ENCODE results near the gene CCNA2. TPM values are rescaled to one million over a fixed set of nuclear protein-coding genes. Genes with fewer than 3 reads are reported as not detected.

Gene CCNA2
- total RNA-seq, 1 experiment from 2014 or later = 59.1 TPM

DNA sequence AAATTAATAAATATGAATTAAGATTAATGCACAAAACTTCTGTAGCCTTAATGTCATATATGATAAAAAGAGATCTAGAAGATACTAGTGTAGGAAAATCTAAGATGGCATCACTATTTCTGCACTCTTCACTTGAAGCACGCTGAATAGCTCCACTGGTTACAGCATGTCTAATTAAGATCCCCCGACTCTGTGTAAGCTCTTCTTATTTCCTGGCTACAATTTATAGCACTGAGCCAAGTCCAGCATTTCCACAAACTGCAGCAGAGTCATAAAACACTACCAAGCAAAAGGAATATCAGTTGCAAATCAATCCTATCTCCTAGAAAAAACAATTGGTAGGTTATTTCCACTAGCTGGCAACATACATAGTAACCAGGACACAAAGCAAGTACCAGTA, 1.3 kb upstream of the CCNA2 start:
- H3K4me2 ChIP-seq (ENCODE audit: low read length) = no peak overlapping the region
- H4K20me1 ChIP-seq (ENCODE audit: low read length) = 0 out of 2 replicates have a peak, but pooled peaks cover 5% of the 10 kb centered on the region
- H3K9me3 ChIP-seq (ENCODE audit: low read length) = no peaks in the 10 kb centered on the region
- intact Hi-C loops (cut with micrococcal nuclease) = no loop called here
- no peak overlapping the region for H2AFZ ChIP-seq (ENCODE audit: low read length)
- POLR2A ChIA-PET (ENCODE audit: unreplicated experiment) = interaction anchor here (0.5 to 0.6 kb wide), 2 partner anchors 12 to 1098 kb away, joined by 4 read pairs; a partner anchor contains a TSS
- CTCF ChIA-PET = no interaction called here
- H3K9me2 ChIP-seq (replicated peaks; ENCODE audit: low read length) = no peaks in the 10 kb centered on the region
- peaks cover 36% of the 10 kb centered on the region for H3K79me2 ChIP-seq (ENCODE audit: low read length)
- no peak overlapping the region for H3K9ac ChIP-seq (ENCODE audit: low read length)
- ATAC-seq (no peak), DNase-seq (no peak)
- no peaks in the 10 kb centered on the region for H3F3A ChIP-seq (ENCODE audit: low read length, unreplicated experiment)
- no peak for TF ChIP-seq EZH2phosphoT487 (IDR thresholded peaks at IDR 0.05; ENCODE audit: borderline replicate concordance, low read length)
- no peak for TF ChIP-seq EZH2 (IDR thresholded peaks at IDR 0.05; ENCODE audit: low read length, unreplicated experiment)
- TF ChIP-seq, protein P1, sequence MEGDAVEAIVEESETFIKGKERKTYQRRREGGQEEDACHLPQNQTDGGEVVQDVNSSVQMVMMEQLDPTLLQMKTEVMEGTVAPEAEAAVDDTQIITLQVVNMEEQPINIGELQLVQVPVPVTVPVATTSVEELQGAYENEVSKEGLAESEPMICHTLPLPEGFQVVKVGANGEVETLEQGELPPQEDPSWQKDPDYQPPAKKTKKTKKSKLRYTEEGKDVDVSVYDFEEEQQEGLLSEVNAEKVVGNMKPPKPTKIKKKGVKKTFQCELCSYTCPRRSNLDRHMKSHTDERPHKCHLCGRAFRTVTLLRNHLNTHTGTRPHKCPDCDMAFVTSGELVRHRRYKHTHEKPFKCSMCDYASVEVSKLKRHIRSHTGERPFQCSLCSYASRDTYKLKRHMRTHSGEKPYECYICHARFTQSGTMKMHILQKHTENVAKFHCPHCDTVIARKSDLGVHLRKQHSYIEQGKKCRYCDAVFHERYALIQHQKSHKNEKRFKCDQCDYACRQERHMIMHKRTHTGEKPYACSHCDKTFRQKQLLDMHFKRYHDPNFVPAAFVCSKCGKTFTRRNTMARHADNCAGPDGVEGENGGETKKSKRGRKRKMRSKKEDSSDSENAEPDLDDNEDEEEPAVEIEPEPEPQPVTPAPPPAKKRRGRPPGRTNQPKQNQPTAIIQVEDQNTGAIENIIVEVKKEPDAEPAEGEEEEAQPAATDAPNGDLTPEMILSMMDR (conservative IDR thresholded peaks at IDR 0.05; ENCODE audit: low read depth, low read length) = no peak
- H3K27ac ChIP-seq (ENCODE audit: low read length) = no peak overlapping the region
- no peaks in the 10 kb centered on the region for H3K27me3 ChIP-seq (ENCODE audit: low read length)
- no TSS peak for BruUV-seq (replicated peaks)
- H3K4me1 ChIP-seq (ENCODE audit: insufficient read depth, low read length) = peaks cover 16% of the 10 kb centered on the region
- H3K4me3 ChIP-seq (ENCODE audit: low read length) = no peak overlapping the region
- H3K36me3 ChIP-seq (ENCODE audit: low read depth, low read length) = peaks cover 22% of the 10 kb centered on the region

GRCh38 chr4:121824171-121824527, 466 bp upstream of the CCNA2 start:
- H2AFZ ChIP-seq (ENCODE audit: low read length) = peak overlapping the region; percentile 96
- ATAC-seq = no peak
- BruUV-seq (replicated peaks) = TSS peak; percentile 86
- H3F3A ChIP-seq (ENCODE audit: low read length, unreplicated experiment) = no peaks in the 10 kb centered on the region
- CTCF ChIA-PET = no interaction called here
- H3K36me3 ChIP-seq (ENCODE audit: low read depth, low read length) = peaks cover 28% of the 10 kb centered on the region
- peak overlapping the region; percentile 88 for H3K9ac ChIP-seq (ENCODE audit: low read length)
- H4K20me1 ChIP-seq (ENCODE audit: low read length) = 0 out of 2 replicates have a peak, but pooled peaks cover 5% of the 10 kb centered on the region
- no peak for DNase-seq
- peak overlapping the region; percentile 94 for H3K4me2 ChIP-seq (ENCODE audit: low read length)
- intact Hi-C loops (cut with micrococcal nuclease) = no loop called here
- 0 out of 2 replicates have a peak overlapping the region, but pooled peaks have one; percentile 21 for H3K27ac ChIP-seq (ENCODE audit: low read length)
- peaks cover 16% of the 10 kb centered on the region for H3K4me1 ChIP-seq (ENCODE audit: insufficient read depth, low read length)
- peak overlapping the region; percentile 92 for H3K4me3 ChIP-seq (ENCODE audit: low read length)
- POLR2A ChIA-PET (ENCODE audit: unreplicated experiment) = interaction anchor here (0.8 kb wide), 1 partner anchor 23 kb away, joined by 5 read pairs; the partner anchor contains the start of gene EXOSC9
- H3K79me2 ChIP-seq (ENCODE audit: low read length) = peaks cover 42% of the 10 kb centered on the region
- H3K9me3 ChIP-seq (ENCODE audit: low read length) = no peaks in the 10 kb centered on the region
- no peaks in the 10 kb centered on the region for H3K27me3 ChIP-seq (ENCODE audit: low read length)
- H3K9me2 ChIP-seq (replicated peaks; ENCODE audit: low read length) = no peaks in the 10 kb centered on the region
- TF ChIP-seq, protein P1 (conservative IDR thresholded peaks at IDR 0.05; ENCODE audit: low read depth, low read length) = 0 out of 2 replicates have a peak, but pooled peaks have one; percentile 12
- no peak for TF ChIP-seq EZH2phosphoT487 (IDR thresholded peaks at IDR 0.05; ENCODE audit: borderline replicate concordance, low read length)

GRCh38 chr4:121822796-121823504, 733 bp downstream of the CCNA2 start:
- 0 out of 2 replicates have a peak, but pooled peaks cover 5% of the 10 kb centered on the region for H4K20me1 ChIP-seq (ENCODE audit: low read length)
- TF ChIP-seq EZH2 (IDR thresholded peaks at IDR 0.05; ENCODE audit: low read length, unreplicated experiment) (no peak), EZH2phosphoT487 (IDR thresholded peaks at IDR 0.05; ENCODE audit: borderline replicate concordance, low read length) (no peak)
- TF ChIP-seq, protein P1 (conservative IDR thresholded peaks at IDR 0.05; ENCODE audit: low read depth, low read length) = no peak; the same call in 1 of the 2 replicates
- ChIA-PET POLR2A (ENCODE audit: unreplicated experiment) (no interaction called here), CTCF (no interaction called here)
- TSS peak; percentile 47 for BruUV-seq (replicated peaks)
- no peaks in the 10 kb centered on the region for H3F3A ChIP-seq (ENCODE audit: low read length, unreplicated experiment)
- H3K36me3 ChIP-seq (ENCODE audit: low read depth, low read length) = peaks cover 39% of the 10 kb centered on the region
- H2AFZ ChIP-seq (ENCODE audit: low read length) = peak overlapping the region; percentile 88
- ATAC-seq (peak; percentile 12), DNase-seq (peak; percentile 27)
- H3K9ac ChIP-seq (ENCODE audit: low read length) = peak overlapping the region; percentile 88
- H3K9me2 ChIP-seq (replicated peaks; ENCODE audit: low read length) = no peaks in the 10 kb centered on the region
- H3K4me2 ChIP-seq (ENCODE audit: low read length) = peak overlapping the region; percentile 84
- peak overlapping the region; percentile 92 for H3K4me3 ChIP-seq (ENCODE audit: low read length)
- H3K27ac ChIP-seq (ENCODE audit: low read length) = peak overlapping the region; percentile 38
- no peaks in the 10 kb centered on the region for H3K27me3 ChIP-seq (ENCODE audit: low read length)
- H3K9me3 ChIP-seq (ENCODE audit: low read length) = no peaks in the 10 kb centered on the region
- H3K79me2 ChIP-seq (ENCODE audit: low read length) = peaks cover 54% of the 10 kb centered on the region
- intact Hi-C loops (cut with micrococcal nuclease) = no loop called here
- H3K4me1 ChIP-seq (ENCODE audit: insufficient read depth, low read length) = peaks cover 12% of the 10 kb centered on the region

Data from PC-3 (cell line).